Thyroid gland (tissue), 4 donors: Measurements from ENCODE around the gene DUSP28.

ENCODE experiments used
- CTCF ChIP-seq, 6 experiments: fragments of 200-600 bp in 3 of 6; fragments of 450-650 bp in 3 of 6; sonication (generic) in 3 of 6; IDR thresholded peaks; one replicate each; pipeline ENCODE4 v1.5.1; 2016 to 2019; ENCODE audit warnings: antibody characterized with exemption in 6 of 6, mild to moderate bottlenecking in 2 of 6, inconsistent platforms in 1 of 6, moderate library complexity in 1 of 6
- POLR2A ChIP-seq, 2 donors: fragments of 450-650 bp; IDR thresholded peaks; one replicate each; pipeline ENCODE4 v1.6.1; 2017; ENCODE audit warnings: antibody characterized with exemption in 2 of 2, mild to moderate bottlenecking in 2 of 2, moderate library complexity in 1 of 2

GRCh38 chr2:240588006-240588655, 28.0 kb downstream of the DUSP28 start:
- TF ChIP-seq CTCF (IDR thresholded peaks at IDR 0.05): no peak
- TF ChIP-seq POLR2A (IDR thresholded peaks at IDR 0.05): no peak
